Measurements from ENCODE around the gene PRDM5.

The PRDM5 gene

GRCh38 chr4:120873554-120873953 lies 49.0 kb downstream of the PRDM5 start:
- DNase-seq = no peak
- Histone ChIP-seq H3K9me3 (ENCODE audit: severe bottlenecking) (no peaks in the 10 kb centered on the region), H3K4me3 (ENCODE audit: low read depth, low read length) (no peak overlapping the region), H3K27ac (no peak overlapping the region), H3K27me3 (ENCODE audit: insufficient read depth, low read depth, severe bottlenecking) (no peaks in the 10 kb centered on the region), H3K36me3 (no peaks in the 10 kb centered on the region)
- TF ChIP-seq, protein P1, sequence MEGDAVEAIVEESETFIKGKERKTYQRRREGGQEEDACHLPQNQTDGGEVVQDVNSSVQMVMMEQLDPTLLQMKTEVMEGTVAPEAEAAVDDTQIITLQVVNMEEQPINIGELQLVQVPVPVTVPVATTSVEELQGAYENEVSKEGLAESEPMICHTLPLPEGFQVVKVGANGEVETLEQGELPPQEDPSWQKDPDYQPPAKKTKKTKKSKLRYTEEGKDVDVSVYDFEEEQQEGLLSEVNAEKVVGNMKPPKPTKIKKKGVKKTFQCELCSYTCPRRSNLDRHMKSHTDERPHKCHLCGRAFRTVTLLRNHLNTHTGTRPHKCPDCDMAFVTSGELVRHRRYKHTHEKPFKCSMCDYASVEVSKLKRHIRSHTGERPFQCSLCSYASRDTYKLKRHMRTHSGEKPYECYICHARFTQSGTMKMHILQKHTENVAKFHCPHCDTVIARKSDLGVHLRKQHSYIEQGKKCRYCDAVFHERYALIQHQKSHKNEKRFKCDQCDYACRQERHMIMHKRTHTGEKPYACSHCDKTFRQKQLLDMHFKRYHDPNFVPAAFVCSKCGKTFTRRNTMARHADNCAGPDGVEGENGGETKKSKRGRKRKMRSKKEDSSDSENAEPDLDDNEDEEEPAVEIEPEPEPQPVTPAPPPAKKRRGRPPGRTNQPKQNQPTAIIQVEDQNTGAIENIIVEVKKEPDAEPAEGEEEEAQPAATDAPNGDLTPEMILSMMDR (IDR thresholded peaks at IDR 0.05; ENCODE audit: low read depth, low read length) = no peak

DNA sequence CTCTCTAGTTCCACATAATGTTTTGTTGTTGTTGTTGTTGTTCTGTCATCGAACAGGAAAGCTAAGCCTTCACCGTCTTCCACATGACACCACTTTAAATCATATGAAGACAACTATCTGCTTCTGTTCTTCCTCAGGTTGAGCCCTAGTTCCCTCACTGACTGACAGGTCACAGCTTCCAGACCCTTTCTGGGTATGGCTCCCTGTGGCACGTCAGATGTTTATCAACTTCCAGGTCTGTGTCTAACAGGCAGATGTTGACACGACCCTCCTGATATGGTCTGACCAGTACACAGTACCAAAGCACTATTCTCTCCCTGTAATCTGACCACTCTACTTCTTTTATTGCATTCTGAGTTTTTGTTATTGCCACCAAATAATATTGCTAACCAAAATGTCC lies 51.4 kb downstream of the PRDM5 start:
- H3K27me3 ChIP-seq (ENCODE audit: insufficient read depth, low read depth, severe bottlenecking) = no peaks in the 10 kb centered on the region
- TF ChIP-seq, protein P1 (IDR thresholded peaks at IDR 0.05; ENCODE audit: low read depth, low read length) = no peak
- H3K4me3 ChIP-seq (ENCODE audit: low read depth, low read length) = no peak overlapping the region
- no peaks in the 10 kb centered on the region for H3K36me3 ChIP-seq
- no peaks in the 10 kb centered on the region for H3K9me3 ChIP-seq (ENCODE audit: severe bottlenecking)
- DNase-seq = no peak
- no peak overlapping the region for H3K27ac ChIP-seq

GRCh38 chr4:120870279-120870673 lies 52.2 kb downstream of the PRDM5 start:
- H3K4me3 ChIP-seq (ENCODE audit: low read depth, low read length) = no peak overlapping the region
- H3K27me3 ChIP-seq (ENCODE audit: insufficient read depth, low read depth, severe bottlenecking) = no peaks in the 10 kb centered on the region
- H3K9me3 ChIP-seq (ENCODE audit: severe bottlenecking) = no peaks in the 10 kb centered on the region
- DNase-seq = peak; percentile 60
- TF ChIP-seq, protein P1 (IDR thresholded peaks at IDR 0.05; ENCODE audit: low read depth, low read length) = peak; percentile 40
- no peak overlapping the region for H3K27ac ChIP-seq
- no peaks in the 10 kb centered on the region for H3K36me3 ChIP-seq

DNA sequence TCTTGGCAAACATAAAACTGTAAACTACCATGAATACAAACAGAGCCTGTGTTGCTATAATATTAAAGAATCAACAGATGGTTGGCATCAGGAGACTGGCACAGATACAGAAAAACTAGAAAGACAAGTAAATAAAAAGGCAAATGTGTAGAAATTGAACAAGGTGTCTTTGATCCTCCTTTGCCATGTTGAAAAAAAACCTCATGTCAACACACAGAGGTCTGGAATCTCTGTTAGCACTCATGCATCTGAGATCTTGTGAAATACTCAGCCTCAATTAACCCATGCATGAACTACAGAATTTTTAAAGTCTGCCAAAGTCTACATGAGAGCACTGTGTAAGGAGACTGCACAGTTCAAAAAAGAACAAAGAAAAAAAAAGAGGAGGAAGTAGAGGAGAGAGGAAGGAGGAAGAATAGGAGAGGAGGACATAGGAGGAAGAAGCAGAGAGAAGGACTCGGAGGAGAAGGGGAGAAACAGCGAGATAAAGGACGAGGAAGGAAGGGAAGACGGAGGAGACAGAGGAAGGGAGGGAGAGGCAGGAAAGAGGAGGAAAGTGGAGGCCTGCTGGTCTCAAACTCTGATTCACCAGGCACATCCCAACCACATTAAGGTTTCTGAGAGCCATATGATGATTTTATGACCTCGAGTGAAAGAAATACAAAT lies 52.8 kb downstream of the PRDM5 start:
- Histone ChIP-seq H3K36me3 (no peaks in the 10 kb centered on the region), H3K4me3 (ENCODE audit: low read depth, low read length) (no peak overlapping the region), H3K27me3 (ENCODE audit: insufficient read depth, low read depth, severe bottlenecking) (no peaks in the 10 kb centered on the region), H3K27ac (no peak overlapping the region), H3K9me3 (ENCODE audit: severe bottlenecking) (no peaks in the 10 kb centered on the region)
- DNase-seq = no peak
- TF ChIP-seq, protein P1 (IDR thresholded peaks at IDR 0.05; ENCODE audit: low read depth, low read length) = no peak

GRCh38 chr4:120867506-120867905 lies 55.0 kb downstream of the PRDM5 start:
- H3K27me3 ChIP-seq (ENCODE audit: insufficient read depth, low read depth, severe bottlenecking) = no peaks in the 10 kb centered on the region
- TF ChIP-seq, protein P1 (IDR thresholded peaks at IDR 0.05; ENCODE audit: low read depth, low read length) = no peak
- DNase-seq = no peak
- H3K9me3 ChIP-seq (ENCODE audit: severe bottlenecking) = no peaks in the 10 kb centered on the region
- H3K4me3 ChIP-seq (ENCODE audit: low read depth, low read length) = no peak overlapping the region
- no peaks in the 10 kb centered on the region for H3K36me3 ChIP-seq
- H3K27ac ChIP-seq = no peak overlapping the region

DNA sequence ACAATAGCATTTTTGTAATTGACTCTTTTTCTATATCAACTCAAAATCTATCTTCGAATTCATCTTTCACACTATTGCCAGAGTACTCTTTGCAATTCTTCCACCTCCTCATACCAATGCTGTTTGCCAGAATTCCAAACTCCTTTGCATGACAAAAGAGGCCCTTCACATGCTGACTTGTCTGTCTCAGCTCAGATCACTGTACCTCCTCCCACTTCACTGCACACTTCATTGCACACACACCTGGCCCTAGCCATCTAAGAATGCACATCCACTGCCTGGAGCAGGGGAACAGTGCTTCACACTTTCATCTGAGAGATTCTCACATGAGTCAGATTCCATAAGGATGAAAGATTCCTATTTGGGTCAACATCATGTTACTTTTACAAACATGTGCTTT lies 56.5 kb downstream of the PRDM5 start:
- Histone ChIP-seq H3K9me3 (ENCODE audit: severe bottlenecking) (no peaks in the 10 kb centered on the region), H3K36me3 (no peaks in the 10 kb centered on the region), H3K27ac (no peak overlapping the region), H3K27me3 (ENCODE audit: insufficient read depth, low read depth, severe bottlenecking) (no peaks in the 10 kb centered on the region), H3K4me3 (ENCODE audit: low read depth, low read length) (no peak overlapping the region)
- peak; percentile 23 for DNase-seq
- TF ChIP-seq, protein P1 (IDR thresholded peaks at IDR 0.05; ENCODE audit: low read depth, low read length) = no peak
